Colonic mucosa (tissue), 4 donors: ENCODE results near the gene TCERG1L. TPM values are rescaled to one million over a fixed set of nuclear protein-coding genes. Genes with fewer than 3 reads are reported as not detected.

Source experiments
- DNase-seq: peaks from one replicate; pipeline ENCODE4 v3.0.0-alpha.2; 2020
- H3K27ac ChIP-seq: fragments of 200-600 bp; one replicate; pipeline ENCODE4 v1.8.0; 2021
- H3K27me3 ChIP-seq: fragments of 200-600 bp; one replicate; pipeline ENCODE4 v1.8.0; 2021
- H3K36me3 ChIP-seq: fragments of 200-600 bp; one replicate; pipeline ENCODE4 v1.8.0; 2021
- H3K4me1 ChIP-seq: fragments of 200-600 bp; one replicate; pipeline ENCODE4 v1.8.0; 2021; ENCODE audit warnings: mild to moderate bottlenecking
- H3K4me3 ChIP-seq: fragments of 200-600 bp; one replicate; pipeline ENCODE4 v1.8.0; 2021
- H3K9ac ChIP-seq, 2 donors: one replicate each; pipeline ENCODE4 v1.7.0; 2013; ENCODE audit warnings: control low read depth in 2 of 2, low read depth in 2 of 2, low read length in 2 of 2
- H3K9me3 ChIP-seq: fragments of 200-600 bp; one replicate; pipeline ENCODE4 v1.8.0; 2021
- CTCF ChIP-seq: fragments of 200-600 bp; IDR thresholded peaks from one replicate; pipeline ENCODE4 v1.8.0; 2022; ENCODE audit warnings: antibody characterized with exemption, mild to moderate bottlenecking
- intact Hi-C: fragments of 100-400 bp; cut with DNase I; formaldehyde crosslinking; loops from one replicate; pipeline ENCODE4 v1.14.1; 2022
- total RNA-seq, 2 donors: library from RNA; stranded (reverse); fragmentation: NEBNext Ultra II Directional in 1 of 2; extraction: Animal tissue kit (Norgen Biotek cat#: 25700) in 1 of 2; gene quantifications; one replicate each; pipeline ENCODE4 v1.2.1, GENCODE V29; 2021
- donor health status: healthy.
- donor health status: DM: no; HTN: no; CAD: no.
- donor health status: DM: no; HTN: no; CAD: no.

TCERG1L gene
- total RNA-seq, 2 donors from 2014 or later: not detected

DNA sequence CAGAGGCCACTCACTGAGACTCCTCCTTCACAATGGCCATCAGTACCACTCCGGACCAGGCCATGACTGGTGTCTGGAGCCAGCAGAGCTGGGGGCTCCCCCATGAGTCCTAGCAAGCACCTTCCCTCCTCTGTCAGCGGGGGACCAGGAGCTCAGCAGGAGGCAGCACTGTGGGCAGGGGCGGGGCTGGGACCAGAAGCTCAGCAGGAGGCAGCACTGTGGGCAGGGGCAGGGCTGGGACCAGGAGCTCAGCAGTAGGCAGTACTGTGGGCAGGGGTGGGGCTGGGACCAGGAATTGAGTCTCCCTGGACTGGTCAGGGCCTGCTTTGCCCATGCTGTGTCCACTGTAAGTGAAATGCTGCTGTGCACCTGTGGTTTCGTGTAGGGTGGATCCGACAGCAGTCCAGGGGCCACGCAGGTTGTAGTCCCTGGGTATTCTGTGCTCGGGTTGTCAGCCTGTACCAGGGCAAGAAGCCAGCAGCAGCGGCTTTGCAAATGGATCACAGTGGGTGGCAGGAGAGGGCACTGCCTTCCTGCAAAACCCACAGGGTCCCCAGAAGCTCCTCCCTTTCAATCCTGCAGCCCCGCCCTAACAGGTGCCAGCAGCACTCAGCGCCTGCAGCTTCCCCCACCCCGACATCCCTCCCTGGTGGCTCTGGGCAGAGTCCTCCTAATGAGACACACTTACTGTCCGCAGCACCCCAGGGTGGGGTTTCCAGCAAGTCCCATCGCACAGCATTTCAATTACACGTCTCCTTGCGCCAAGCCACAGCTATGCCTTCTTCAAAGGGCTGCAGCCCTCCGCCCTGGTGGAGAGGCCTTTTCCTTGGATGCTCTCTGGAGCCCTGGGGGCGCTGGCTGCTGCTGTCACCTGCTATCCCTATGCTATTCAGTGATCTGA lies 220.5 kb downstream of the TCERG1L start:
- TF ChIP-seq CTCF: no peak
- Histone ChIP-seq H3K9ac (no peak overlapping the region), H3K36me3 (no peaks in the 10 kb centered on the region), H3K27ac (no peak overlapping the region), H3K4me1 (no peaks in the 10 kb centered on the region), H3K9me3 (no peaks in the 10 kb centered on the region), H3K27me3 (no peaks in the 10 kb centered on the region), H3K4me3 (no peak overlapping the region)
- intact Hi-C loops: no loop called here
- DNase-seq: no peak

- intact Hi-C loops: no loop called here
- TF ChIP-seq CTCF: no peak
- no peak for DNase-seq
Measured at GRCh38 chr10:131089861-131090260, 221.7 kb downstream of the TCERG1L start.

GRCh38 chr10:131089150-131089549 lies 222.4 kb downstream of the TCERG1L start:
- H3K36me3 ChIP-seq: no peaks in the 10 kb centered on the region
- H3K9ac ChIP-seq: no peak overlapping the region
- intact Hi-C loops: no loop called here
- DNase-seq: no peak
- TF ChIP-seq CTCF: no peak
- no peaks in the 10 kb centered on the region for H3K4me1 ChIP-seq
- no peaks in the 10 kb centered on the region for H3K9me3 ChIP-seq
- no peak overlapping the region for H3K4me3 ChIP-seq
- no peaks in the 10 kb centered on the region for H3K27me3 ChIP-seq
- H3K27ac ChIP-seq: no peak overlapping the region

More at GRCh38 chr10:131089861-131090260, 221.7 kb downstream of the TCERG1L start:
- Histone ChIP-seq H3K4me1 (no peaks in the 10 kb centered on the region), H3K9me3 (no peaks in the 10 kb centered on the region), H3K9ac (no peak overlapping the region), H3K27me3 (no peaks in the 10 kb centered on the region), H3K4me3 (no peak overlapping the region), H3K27ac (no peak overlapping the region), H3K36me3 (no peaks in the 10 kb centered on the region)

GRCh38 chr10:131088619-131089018 lies 222.9 kb downstream of the TCERG1L start:
- Histone ChIP-seq H3K9ac (no peak overlapping the region), H3K27ac (no peak overlapping the region), H3K4me3 (no peak overlapping the region), H3K9me3 (no peaks in the 10 kb centered on the region), H3K27me3 (no peaks in the 10 kb centered on the region), H3K4me1 (no peaks in the 10 kb centered on the region), H3K36me3 (no peaks in the 10 kb centered on the region)
- DNase-seq: no peak
- no peak for TF ChIP-seq CTCF
- intact Hi-C loops: no loop called here

- no peak overlapping the region for H3K9ac ChIP-seq
- H3K4me1 ChIP-seq: no peaks in the 10 kb centered on the region
- no peak overlapping the region for H3K4me3 ChIP-seq
- TF ChIP-seq CTCF: no peak
- no peak overlapping the region for H3K27ac ChIP-seq
- no peak for DNase-seq
- intact Hi-C loops: no loop called here
- H3K9me3 ChIP-seq: no peaks in the 10 kb centered on the region
- no peaks in the 10 kb centered on the region for H3K36me3 ChIP-seq
- no peaks in the 10 kb centered on the region for H3K27me3 ChIP-seq
Measured at GRCh38 chr10:131087464-131088215, 223.9 kb downstream of the TCERG1L start.
